ENCODE data around the gene PTPN23. TPM values are rescaled to one million over a fixed set of nuclear protein-coding genes. Genes with fewer than 3 reads are reported as not detected.

Gene PTPN23
- total and polyA plus RNA-seq, 9 of the 15 experiments (the other 6 are each of a cell fraction or from before 2014, with no cell fraction given): 0.41 to 58.7 (median 7.2) TPM

GRCh38 chr3:47420511-47421484, 40.0 kb downstream of the PTPN23 start (continued):
- TF ChIP-seq, protein P1, sequence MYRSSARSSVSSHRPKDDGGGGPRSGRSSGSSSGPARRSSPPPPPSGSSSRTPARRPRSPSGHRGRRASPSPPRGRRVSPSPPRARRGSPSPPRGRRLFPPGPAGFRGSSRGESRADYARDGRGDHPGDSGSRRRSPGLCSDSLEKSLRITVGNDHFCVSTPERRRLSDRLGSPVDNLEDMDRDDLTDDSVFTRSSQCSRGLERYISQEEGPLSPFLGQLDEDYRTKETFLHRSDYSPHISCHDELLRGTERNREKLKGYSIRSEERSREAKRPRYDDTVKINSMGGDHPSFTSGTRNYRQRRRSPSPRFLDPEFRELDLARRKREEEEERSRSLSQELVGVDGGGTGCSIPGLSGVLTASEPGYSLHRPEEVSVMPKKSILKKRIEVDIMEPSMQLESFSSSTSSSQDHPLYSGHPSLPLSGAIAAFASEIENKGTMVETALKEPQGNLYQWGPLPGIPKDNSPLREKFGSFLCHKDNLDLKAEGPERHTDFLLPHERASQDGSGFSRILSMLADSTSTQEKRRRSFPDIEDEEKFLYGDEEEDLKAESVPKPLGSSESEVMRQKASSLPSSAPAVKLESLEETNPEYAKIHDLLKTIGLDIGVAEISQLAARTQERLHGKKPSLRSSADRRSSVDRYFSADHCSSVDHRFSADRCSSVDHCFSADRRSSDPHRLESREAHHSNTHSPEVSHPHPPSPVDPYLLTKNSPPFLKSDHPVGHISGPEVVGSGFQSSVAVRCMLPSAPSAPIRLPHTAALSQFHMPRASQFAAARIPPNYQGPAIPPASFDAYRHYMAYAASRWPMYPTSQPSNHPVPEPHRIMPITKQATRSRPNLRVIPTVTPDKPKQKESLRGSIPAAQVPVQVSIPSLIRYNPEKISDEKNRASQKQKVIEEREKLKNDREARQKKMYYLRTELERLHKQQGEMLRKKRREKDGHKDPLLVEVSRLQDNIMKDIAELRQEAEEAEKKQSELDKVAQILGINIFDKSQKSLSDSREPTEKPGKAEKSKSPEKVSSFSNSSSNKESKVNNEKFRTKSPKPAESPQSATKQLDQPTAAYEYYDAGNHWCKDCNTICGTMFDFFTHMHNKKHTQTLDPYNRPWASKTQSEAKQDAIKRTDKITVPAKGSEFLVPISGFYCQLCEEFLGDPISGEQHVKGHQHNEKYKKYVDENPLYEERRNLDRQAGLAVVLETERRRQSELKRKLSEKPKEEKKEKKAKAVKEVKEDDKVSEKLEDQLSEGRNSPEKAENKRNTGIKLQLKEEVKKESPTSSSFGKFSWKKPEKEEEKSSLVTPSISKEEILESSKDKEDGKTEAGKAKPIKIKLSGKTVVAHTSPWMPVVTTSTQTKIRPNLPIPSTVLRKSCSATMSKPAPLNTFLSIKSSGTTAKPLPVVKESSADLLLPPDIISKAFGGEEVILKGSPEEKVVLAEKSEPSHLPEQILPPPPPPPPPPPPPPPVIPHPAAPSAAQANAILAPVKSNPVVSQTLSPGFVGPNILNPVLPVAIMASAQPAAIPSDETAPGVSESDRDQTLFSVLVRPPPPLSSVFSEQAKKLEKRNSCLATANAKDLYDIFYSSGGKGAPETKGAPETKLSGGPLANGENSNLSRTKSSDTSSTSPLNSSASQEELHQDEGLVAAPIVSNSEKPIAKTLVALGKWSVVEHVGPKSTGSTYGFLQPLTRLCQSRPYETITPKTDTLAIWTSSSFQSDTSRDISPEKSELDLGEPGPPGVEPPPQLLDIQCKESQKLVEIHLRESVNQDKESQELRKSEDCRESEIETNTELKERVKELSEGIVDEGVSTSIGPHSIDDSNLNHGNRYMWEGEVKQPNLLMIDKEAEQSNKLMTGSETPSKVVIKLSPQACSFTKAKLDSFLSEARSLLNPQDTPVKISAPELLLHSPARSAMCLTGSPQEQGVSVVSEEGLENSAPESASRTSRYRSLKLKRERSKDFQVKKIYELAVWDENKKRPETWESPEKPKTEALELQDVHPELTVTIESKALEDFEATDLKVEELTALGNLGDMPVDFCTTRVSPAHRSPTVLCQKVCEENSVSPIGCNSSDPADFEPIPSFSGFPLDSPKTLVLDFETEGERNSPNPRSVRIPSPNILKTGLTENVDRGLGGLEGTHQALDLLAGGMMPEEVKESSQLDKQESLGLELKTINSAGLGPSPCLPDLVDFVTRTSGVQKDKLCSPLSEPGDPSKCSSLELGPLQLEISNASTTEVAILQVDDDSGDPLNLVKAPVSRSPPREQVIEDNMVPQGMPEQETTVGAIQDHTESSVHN (IDR thresholded peaks at IDR 0.05; ENCODE audit: borderline replicate concordance in 1 of 2, low read depth in 1 of 2): no peak
- TF ChIP-seq ATF1 (CRISPR knock-in tag; IDR thresholded peaks at IDR 0.05) (no peak), ATF1 (tag; IDR thresholded peaks at IDR 0.05) (no peak), POU5F1 (IDR thresholded peaks at IDR 0.05; ENCODE audit: borderline replicate concordance, low read depth, low read length, partially characterized antibody) (no peak), ELF2 (CRISPR knock-in tag; IDR thresholded peaks at IDR 0.05) (peak; percentile 73; the same call in 1 of the 2 replicates), IRF1 (CRISPR knock-in tag; IDR thresholded peaks at IDR 0.05; ENCODE audit: borderline replicate concordance) (no peak), ESRRA (IDR thresholded peaks at IDR 0.05; ENCODE audit: borderline replicate concordance, low read depth) (no peak; the same call in 1 of the 2 replicates), HMGN3 (IDR thresholded peaks at IDR 0.05; ENCODE audit: borderline replicate concordance, extremely low read depth, insufficient read length, low read depth, low read length) (no peak), TFE3 (CRISPR knock-in tag; IDR thresholded peaks at IDR 0.05) (no peak), TCF7 (IDR thresholded peaks at IDR 0.05; ENCODE audit: borderline replicate concordance) (no peak; the same call in 1 of the 2 replicates), ZNF583 (CRISPR knock-in tag; IDR thresholded peaks at IDR 0.05) (no peak), L3MBTL2 (IDR thresholded peaks at IDR 0.05) (no peak), ZNF263 (CRISPR knock-in tag; IDR thresholded peaks at IDR 0.05; ENCODE audit: borderline replicate concordance) (peak; percentile 52; the same call in 1 of the 2 replicates), ZNF77 (CRISPR knock-in tag; IDR thresholded peaks at IDR 0.05) (no peak), BMI1 (IDR thresholded peaks at IDR 0.05; ENCODE audit: low read length) (no peak), NELFE (IDR thresholded peaks at IDR 0.05; ENCODE audit: insufficient read depth, insufficient read length) (no peak), ERF (CRISPR knock-in tag; IDR thresholded peaks at IDR 0.05) (no peak)
